Lower leg skin (tissue), 3 donors: Measurements from ENCODE around the gene PRR33.

Experiments
- POLR2A ChIP-seq, 2 donors: fragments of 450-650 bp; IDR thresholded peaks; one replicate each; pipeline ENCODE4 v1.6.1; 2016 to 2017; ENCODE audit warnings: antibody characterized with exemption in 2 of 2, mild to moderate bottlenecking in 1 of 2, moderate library complexity in 1 of 2
- TF ChIP-seq, protein P1 (sequence below), 3 donors: fragments of 450-650 bp; IDR thresholded peaks; one replicate each; pipeline ENCODE4 v1.5.1; 2016; ENCODE audit warnings: antibody characterized with exemption in 3 of 3, mild to moderate bottlenecking in 3 of 3, moderate library complexity in 2 of 3

DNA sequence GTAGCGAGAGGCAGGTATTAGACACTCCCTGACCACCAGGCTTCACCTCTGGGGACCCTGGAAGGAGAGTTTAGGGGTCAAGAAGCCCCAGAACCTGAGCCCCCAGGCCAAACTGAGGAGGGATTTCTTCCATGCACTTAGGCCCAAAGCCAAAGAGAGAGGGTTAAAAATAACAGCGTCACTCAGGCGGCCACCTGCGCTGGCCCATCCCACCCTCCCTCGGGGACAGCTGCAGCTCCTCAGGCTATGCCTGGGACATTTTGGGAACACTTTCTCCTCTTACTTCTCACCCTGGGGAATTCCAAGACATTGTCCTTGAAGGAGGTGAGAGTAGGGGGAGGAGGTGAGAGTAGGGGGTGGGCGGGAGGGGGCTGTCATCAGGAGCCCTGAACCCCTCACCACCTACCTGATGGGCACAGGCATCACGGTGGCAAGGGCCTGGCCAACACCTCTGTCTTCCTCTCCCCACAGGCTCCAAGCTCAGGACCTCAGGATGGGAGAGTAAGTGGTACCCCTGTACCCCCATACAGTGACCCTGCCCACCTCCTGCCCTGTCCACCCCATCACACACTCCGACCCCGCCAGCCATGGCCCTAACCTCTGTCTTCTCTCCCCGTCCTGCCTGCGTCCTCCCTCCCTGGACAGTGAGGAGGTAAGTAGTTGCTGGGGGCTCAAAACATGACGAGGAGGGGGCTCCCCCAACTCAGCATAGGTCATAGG is 52.3 kb downstream of the PRR33 start:
- TF ChIP-seq, protein P1, sequence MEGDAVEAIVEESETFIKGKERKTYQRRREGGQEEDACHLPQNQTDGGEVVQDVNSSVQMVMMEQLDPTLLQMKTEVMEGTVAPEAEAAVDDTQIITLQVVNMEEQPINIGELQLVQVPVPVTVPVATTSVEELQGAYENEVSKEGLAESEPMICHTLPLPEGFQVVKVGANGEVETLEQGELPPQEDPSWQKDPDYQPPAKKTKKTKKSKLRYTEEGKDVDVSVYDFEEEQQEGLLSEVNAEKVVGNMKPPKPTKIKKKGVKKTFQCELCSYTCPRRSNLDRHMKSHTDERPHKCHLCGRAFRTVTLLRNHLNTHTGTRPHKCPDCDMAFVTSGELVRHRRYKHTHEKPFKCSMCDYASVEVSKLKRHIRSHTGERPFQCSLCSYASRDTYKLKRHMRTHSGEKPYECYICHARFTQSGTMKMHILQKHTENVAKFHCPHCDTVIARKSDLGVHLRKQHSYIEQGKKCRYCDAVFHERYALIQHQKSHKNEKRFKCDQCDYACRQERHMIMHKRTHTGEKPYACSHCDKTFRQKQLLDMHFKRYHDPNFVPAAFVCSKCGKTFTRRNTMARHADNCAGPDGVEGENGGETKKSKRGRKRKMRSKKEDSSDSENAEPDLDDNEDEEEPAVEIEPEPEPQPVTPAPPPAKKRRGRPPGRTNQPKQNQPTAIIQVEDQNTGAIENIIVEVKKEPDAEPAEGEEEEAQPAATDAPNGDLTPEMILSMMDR (IDR thresholded peaks at IDR 0.05) = no peak
- TF ChIP-seq POLR2A (IDR thresholded peaks at IDR 0.05) = no peak
